Keratinocyte (primary cell): ENCODE results near the gene ANKS1B. TPM values are rescaled to one million over a fixed set of nuclear protein-coding genes. Genes with fewer than 3 reads are reported as not detected.

Source experiments
- DNase-seq: peaks from one replicate; pipeline ENCODE4 v3.0.0-alpha.2; 2011; ENCODE audit warnings: low read depth, missing footprints, low spot score
- FAIRE-seq: peaks from 2 replicates; lab custom pipeline; 2011; peaks lifted over from hg19 to GRCh38; lab: Jason Lieb, UNC
- H2AFZ ChIP-seq: 2 replicates; pipeline ENCODE4 v1.6.0; 2012; ENCODE audit warnings: low read length, control low read depth, inconsistent platforms; ENCODE audit not compliant: control insufficient read depth
- H3K27ac ChIP-seq: 2 replicates; pipeline ENCODE4 v1.5.1; 2011; ENCODE audit warnings: low read length; ENCODE audit not compliant: control insufficient read depth, insufficient read depth
- H3K27me3 ChIP-seq: 3 replicates; pipeline ENCODE4 v1.6.0; 2011; ENCODE audit warnings: low read length; ENCODE audit not compliant: control insufficient read depth, insufficient read depth; ENCODE audit errors: extremely low read depth
- H3K36me3 ChIP-seq, 2 experiments: 2 replicates in 1 of 2; 3 replicates in 1 of 2; pipeline ENCODE4 v1.5.1; 2011; ENCODE audit warnings: low read length in 2 of 2, mild to moderate bottlenecking in 1 of 2; ENCODE audit not compliant: control insufficient read depth in 2 of 2, insufficient read depth in 2 of 2; ENCODE audit errors: extremely low read depth in 1 of 2
- H3K4me1 ChIP-seq: 3 replicates; pipeline ENCODE4 v1.5.1; 2011; ENCODE audit warnings: low read length; ENCODE audit not compliant: control insufficient read depth, insufficient read depth; ENCODE audit errors: extremely low read depth
- H3K4me2 ChIP-seq: 3 replicates; pipeline ENCODE4 v1.6.0; 2011; ENCODE audit warnings: low read depth, low read length; ENCODE audit not compliant: control insufficient read depth, insufficient read depth; ENCODE audit errors: extremely low read depth
- H3K4me3 ChIP-seq, 3 experiments: fragments of 200-600 bp in 1 of 3; sonication (generic) in 1 of 3; 2 replicates in 2 of 3; 3 replicates in 1 of 3; pipeline ENCODE4 v1.5.1; 2011 to 2016; ENCODE audit warnings: low read length in 3 of 3, mild to moderate bottlenecking in 3 of 3, control low read depth in 2 of 3, inconsistent platforms in 1 of 3, low read depth in 1 of 3, mixed read lengths in 1 of 3, mixed run types in 1 of 3, moderate library complexity in 1 of 3; ENCODE audit not compliant: control insufficient read depth in 2 of 3, insufficient read depth in 2 of 3; ENCODE audit errors: extremely low read depth in 1 of 3
- H3K79me2 ChIP-seq: 2 replicates; pipeline ENCODE4 v1.6.0; 2012; ENCODE audit warnings: low read length; ENCODE audit not compliant: control insufficient read depth, insufficient read depth
- H3K9ac ChIP-seq: 3 replicates; pipeline ENCODE4 v1.6.0; 2011; ENCODE audit warnings: low read length; ENCODE audit not compliant: control insufficient read depth, insufficient read depth; ENCODE audit errors: extremely low read depth
- H3K9me1 ChIP-seq: 3 replicates; pipeline ENCODE4 v1.6.0; 2011; ENCODE audit warnings: low read length; ENCODE audit not compliant: control insufficient read depth, insufficient read depth; ENCODE audit errors: extremely low read depth
- H3K9me3 ChIP-seq: 2 replicates; pipeline ENCODE4 v1.5.1; 2012; ENCODE audit warnings: low read depth, low read length; ENCODE audit not compliant: control insufficient read depth
- H4K20me1 ChIP-seq: 3 replicates; pipeline ENCODE4 v1.6.0; 2011; ENCODE audit warnings: low read length; ENCODE audit not compliant: control insufficient read depth, insufficient read depth; ENCODE audit errors: extremely low read depth
- EZH2 ChIP-seq: IDR thresholded peaks from one replicate; pipeline ENCODE4 v1.6.1; 2012; ENCODE audit warnings: inconsistent platforms, mild to moderate bottlenecking, low read length, moderate library complexity
- dilution Hi-C: fragments of 300-500 bp; cut with MboI; formaldehyde crosslinking; loops from one replicate; pipeline ENCODE4 v1.7.0; 2020; ENCODE audit warnings: low sequenced_read_pairs; ENCODE audit not compliant: extremely low pct_ligation_motif_present
- polyA plus RNA-seq, 5 experiments: library from polyadenylated mRNA; depleted of rRNA in 3 of 5; stranded (reverse) in 3 of 5; stranded (forward) in 1 of 5; unstranded in 1 of 5; fragments of >200 nt; gene quantifications; 1 replicate in 1 of 5; 2 replicates in 3 of 5; 3 replicates in 1 of 5; pipeline versions ENCODE4 v1.2.1 to v1.2.3, GENCODE V29; 2011 to 2012; ENCODE audit warnings: missing spikeins in 2 of 5, low read depth in 1 of 5, low replicate concordance in 1 of 5
- TF ChIP-seq, protein P1 (sequence below), 3 experiments: IDR thresholded peaks in 1 of 3; conservative IDR thresholded peaks in 1 of 3; optimal IDR thresholded peaks in 1 of 3; 2 replicates in 2 of 3; 3 replicates in 1 of 3; pipeline versions ENCODE3 to v1.5.1; 2011; ENCODE audit warnings: low read length in 3 of 3, mild to moderate bottlenecking in 3 of 3, moderate library complexity in 2 of 3, control low read depth in 1 of 3, inconsistent platforms in 1 of 3; ENCODE audit not compliant: insufficient read depth in 2 of 3; ENCODE audit errors: extremely low read depth in 1 of 3

ANKS1B gene
- polyA plus RNA-seq, 1 donor (not counting 4 experiments of a cell fraction or from before 2014, with no cell fraction given): not detected

DNA sequence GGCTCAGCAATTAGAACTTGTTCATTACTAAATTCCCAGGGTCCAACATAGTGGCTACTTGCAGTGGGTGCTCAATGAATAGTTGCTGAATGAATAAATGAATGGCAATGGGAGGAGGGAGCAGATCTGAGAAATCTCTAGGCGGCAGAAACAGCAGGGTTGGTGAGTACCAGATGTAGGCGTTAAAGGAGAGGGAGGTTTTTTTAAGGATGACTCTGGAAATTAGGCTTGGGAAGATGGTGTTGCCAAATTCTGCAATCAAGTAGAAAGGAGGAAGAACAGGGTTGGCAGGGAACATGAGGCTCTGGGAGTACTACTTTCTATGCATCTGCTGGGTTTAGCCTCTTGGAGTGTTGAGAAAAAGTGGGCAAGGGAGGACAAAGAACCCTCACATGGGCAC is 1132.6 kb downstream of the ANKS1B start:
- Histone ChIP-seq H3K27ac (no peak overlapping the region), H3K4me1 (no peaks in the 10 kb centered on the region), H3K9me1 (no peaks in the 10 kb centered on the region), H3K79me2 (no peaks in the 10 kb centered on the region), H4K20me1 (no peaks in the 10 kb centered on the region), H3K4me3 (no peak overlapping the region), H3K9ac (no peak overlapping the region), H3K9me3 (no peaks in the 10 kb centered on the region), H3K4me2 (no peak overlapping the region), H3K27me3 (no peaks in the 10 kb centered on the region), H3K36me3 (no peaks in the 10 kb centered on the region), H2AFZ (no peak overlapping the region)
- dilution Hi-C loops: no loop called here
- DNase-seq (no peak), FAIRE-seq (no peak)
- TF ChIP-seq, protein P1, sequence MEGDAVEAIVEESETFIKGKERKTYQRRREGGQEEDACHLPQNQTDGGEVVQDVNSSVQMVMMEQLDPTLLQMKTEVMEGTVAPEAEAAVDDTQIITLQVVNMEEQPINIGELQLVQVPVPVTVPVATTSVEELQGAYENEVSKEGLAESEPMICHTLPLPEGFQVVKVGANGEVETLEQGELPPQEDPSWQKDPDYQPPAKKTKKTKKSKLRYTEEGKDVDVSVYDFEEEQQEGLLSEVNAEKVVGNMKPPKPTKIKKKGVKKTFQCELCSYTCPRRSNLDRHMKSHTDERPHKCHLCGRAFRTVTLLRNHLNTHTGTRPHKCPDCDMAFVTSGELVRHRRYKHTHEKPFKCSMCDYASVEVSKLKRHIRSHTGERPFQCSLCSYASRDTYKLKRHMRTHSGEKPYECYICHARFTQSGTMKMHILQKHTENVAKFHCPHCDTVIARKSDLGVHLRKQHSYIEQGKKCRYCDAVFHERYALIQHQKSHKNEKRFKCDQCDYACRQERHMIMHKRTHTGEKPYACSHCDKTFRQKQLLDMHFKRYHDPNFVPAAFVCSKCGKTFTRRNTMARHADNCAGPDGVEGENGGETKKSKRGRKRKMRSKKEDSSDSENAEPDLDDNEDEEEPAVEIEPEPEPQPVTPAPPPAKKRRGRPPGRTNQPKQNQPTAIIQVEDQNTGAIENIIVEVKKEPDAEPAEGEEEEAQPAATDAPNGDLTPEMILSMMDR (optimal IDR thresholded peaks at IDR 0.05 in 1 of 3, IDR thresholded peaks at IDR 0.05 in 1 of 3, conservative IDR thresholded peaks at IDR 0.05 in 1 of 3; ENCODE audit: extremely low read depth in 1 of 3, insufficient read depth in 2 of 3, low read length in 3 of 3): no peak
- TF ChIP-seq EZH2: no peak

DNA sequence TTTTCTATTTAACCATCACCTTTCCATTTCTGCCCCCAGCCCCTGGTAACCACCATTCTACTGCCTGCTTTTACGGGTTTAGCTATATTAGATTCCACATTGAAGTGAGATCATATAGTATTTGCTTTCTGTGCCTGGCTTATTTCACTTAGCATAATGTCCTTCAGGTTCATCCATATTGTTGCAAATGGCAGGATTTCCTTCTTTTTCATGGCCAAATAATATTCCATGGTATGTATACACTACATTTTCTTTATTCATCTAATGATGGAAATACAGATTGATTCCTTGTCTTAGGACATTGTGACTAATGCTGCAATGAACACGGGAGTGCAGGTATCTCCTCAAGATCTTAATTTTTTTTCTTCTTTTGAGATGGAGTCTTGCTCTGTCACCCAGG is 1137.5 kb downstream of the ANKS1B start:
- no peak for TF ChIP-seq EZH2
- TF ChIP-seq, protein P1 (optimal IDR thresholded peaks at IDR 0.05 in 1 of 3, IDR thresholded peaks at IDR 0.05 in 1 of 3, conservative IDR thresholded peaks at IDR 0.05 in 1 of 3; ENCODE audit: extremely low read depth in 1 of 3, insufficient read depth in 2 of 3, low read length in 3 of 3): no peak
- no peak for FAIRE-seq

More for the DNA sequence above, 1137.5 kb downstream of the ANKS1B start:
- Histone ChIP-seq H3K4me2 (no peak overlapping the region), H3K36me3 (no peaks in the 10 kb centered on the region), H3K79me2 (no peaks in the 10 kb centered on the region), H3K27me3 (no peaks in the 10 kb centered on the region), H3K9me1 (no peaks in the 10 kb centered on the region), H3K9ac (no peak overlapping the region), H3K27ac (no peak overlapping the region), H3K9me3 (no peaks in the 10 kb centered on the region), H4K20me1 (no peaks in the 10 kb centered on the region), H3K4me3 (no peak overlapping the region), H2AFZ (no peak overlapping the region), H3K4me1 (no peaks in the 10 kb centered on the region)
- dilution Hi-C loops: no loop called here
- no peak for DNase-seq
